HepG2 (cell line): ENCODE measurements around the gene NUBP2. TPM values are rescaled to one million over a fixed set of nuclear protein-coding genes. Genes with fewer than 3 reads are reported as not detected.

Experiments
- CAMTA2 ChIP-seq: sonication (generic); formaldehyde crosslinking; IDR thresholded peaks from 2 replicates; pipeline ENCODE4 v1.4.0; 2020; ENCODE audit warnings: mild to moderate bottlenecking, missing genetic modification reagents, borderline replicate concordance
- CENPX ChIP-seq: sonication (generic); formaldehyde crosslinking; IDR thresholded peaks from 2 replicates; pipeline ENCODE4 v1.9.0; 2021; ENCODE audit warnings: mild to moderate bottlenecking, missing genetic modification reagents, moderate library complexity
- SSRP1 ChIP-seq: IDR thresholded peaks from 2 replicates; pipeline ENCODE4 v1.6.1; 2016; ENCODE audit warnings: control low read depth
- TEAD2 ChIP-seq: sonication (generic); formaldehyde crosslinking; IDR thresholded peaks from 2 replicates; pipeline ENCODE4 v1.9.0; 2021; ENCODE audit warnings: missing genetic modification reagents
- ZNF776 ChIP-seq: sonication (generic); formaldehyde crosslinking; IDR thresholded peaks from 2 replicates; pipeline ENCODE4 v1.4.0; 2020; ENCODE audit warnings: mild to moderate bottlenecking, missing genetic modification reagents
- polyA plus RNA-seq, 8 experiments: library from polyadenylated mRNA; depleted of rRNA in 3 of 8; stranded (reverse) in 7 of 8; unstranded in 1 of 8; fragments of >200 nt; fragmentation: Illumina TruSeq in 4 of 8; extraction: Trizol in 4 of 8; gene quantifications; 2 replicates each; pipeline versions ENCODE4 v1.2.1 to v1.2.3, GENCODE V29; 2011 to 2016; ENCODE audit warnings: low read depth in 4 of 8, missing spikeins in 1 of 8, mixed read lengths in 1 of 8; ENCODE audit not compliant: insufficient read depth in 1 of 8
- total RNA-seq, 5 experiments: library from RNA; depleted of rRNA; stranded (reverse); fragments of >200 nt; fragmentation: Illumina TruSeq; extraction: Trizol; gene quantifications; 2 replicates each; pipeline ENCODE4 v1.2.3, GENCODE V29; 2016; ENCODE audit warnings: low read depth in 1 of 5
- TF ChIP-seq, protein P1 (sequence below), 2 experiments: sonication (generic) in 1 of 2; formaldehyde crosslinking in 1 of 2; IDR thresholded peaks; 2 replicates each; pipeline versions ENCODE4 v1.6.1 to v1.9.0; 2014 to 2022; ENCODE audit warnings: antibody characterized with exemption in 1 of 2, borderline replicate concordance in 1 of 2, inconsistent platforms in 1 of 2, low read depth in 1 of 2, missing genetic modification reagents in 1 of 2
- TF ChIP-seq, protein P2 (sequence below): sonication (generic); formaldehyde crosslinking; IDR thresholded peaks from 2 replicates; pipeline ENCODE4 v1.5.1; 2020; ENCODE audit warnings: missing genetic modification reagents, mild to moderate bottlenecking, borderline replicate concordance
- TF ChIP-seq, protein P3 (sequence below): sonication (generic); formaldehyde crosslinking; IDR thresholded peaks from 2 replicates; pipeline ENCODE4 v1.5.0; 2020; ENCODE audit warnings: mild to moderate bottlenecking, missing genetic modification reagents, borderline replicate concordance
- TF ChIP-seq, protein P4 (sequence below): sonication (generic); formaldehyde crosslinking; IDR thresholded peaks from 2 replicates; pipeline ENCODE4 v1.4.0; 2020; ENCODE audit warnings: missing genetic modification reagents, low read depth, mild to moderate bottlenecking, borderline replicate concordance

The NUBP2 gene
- total and polyA plus RNA-seq, 2 of the 13 experiments (the other 11 are each of a cell fraction or from before 2014, with no cell fraction given): 25.7 to 61.5 TPM

DNA sequence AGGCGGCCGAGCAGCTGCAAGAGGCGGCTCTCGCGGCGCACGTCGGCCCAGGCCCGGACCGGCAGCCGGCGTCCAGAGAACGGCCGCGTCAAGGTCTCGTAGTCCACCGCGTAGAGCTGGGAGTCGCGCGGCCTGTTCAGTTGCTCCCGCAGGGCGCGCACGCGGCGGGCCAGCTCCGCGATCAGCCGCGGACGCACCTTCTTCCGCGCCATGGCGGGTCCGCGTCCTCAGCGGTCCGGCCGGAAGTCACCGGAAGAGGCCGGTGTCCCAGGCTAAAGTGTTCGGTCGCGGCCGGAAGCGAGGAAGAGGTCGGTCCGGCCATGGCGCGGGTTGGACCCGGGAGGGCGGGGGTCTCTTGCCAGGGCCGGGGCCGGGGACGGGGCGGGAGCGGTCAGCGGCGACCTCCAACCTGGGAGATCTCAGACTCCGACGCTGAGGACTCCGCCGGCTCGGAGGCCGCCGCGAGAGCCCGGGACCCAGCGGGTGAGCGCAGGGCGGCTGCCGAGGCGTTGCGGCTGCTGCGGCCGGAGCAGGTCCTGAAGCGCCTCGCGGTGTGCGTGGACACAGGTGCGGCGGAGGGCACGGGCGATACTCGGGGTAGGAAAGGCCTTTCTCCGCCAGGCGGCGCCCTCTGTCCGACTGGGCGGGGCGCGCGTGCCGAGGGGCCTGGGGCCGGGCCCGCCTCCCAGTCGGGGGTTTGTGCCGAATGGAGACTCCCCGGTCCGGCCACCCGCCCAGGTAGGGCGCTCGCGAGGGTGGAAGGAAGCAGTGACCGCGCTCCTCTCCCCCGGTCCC is 9.7 kb upstream of the NUBP2 start, which contains the start of gene MRPS34 (continued):
- TF ChIP-seq, protein P1, sequence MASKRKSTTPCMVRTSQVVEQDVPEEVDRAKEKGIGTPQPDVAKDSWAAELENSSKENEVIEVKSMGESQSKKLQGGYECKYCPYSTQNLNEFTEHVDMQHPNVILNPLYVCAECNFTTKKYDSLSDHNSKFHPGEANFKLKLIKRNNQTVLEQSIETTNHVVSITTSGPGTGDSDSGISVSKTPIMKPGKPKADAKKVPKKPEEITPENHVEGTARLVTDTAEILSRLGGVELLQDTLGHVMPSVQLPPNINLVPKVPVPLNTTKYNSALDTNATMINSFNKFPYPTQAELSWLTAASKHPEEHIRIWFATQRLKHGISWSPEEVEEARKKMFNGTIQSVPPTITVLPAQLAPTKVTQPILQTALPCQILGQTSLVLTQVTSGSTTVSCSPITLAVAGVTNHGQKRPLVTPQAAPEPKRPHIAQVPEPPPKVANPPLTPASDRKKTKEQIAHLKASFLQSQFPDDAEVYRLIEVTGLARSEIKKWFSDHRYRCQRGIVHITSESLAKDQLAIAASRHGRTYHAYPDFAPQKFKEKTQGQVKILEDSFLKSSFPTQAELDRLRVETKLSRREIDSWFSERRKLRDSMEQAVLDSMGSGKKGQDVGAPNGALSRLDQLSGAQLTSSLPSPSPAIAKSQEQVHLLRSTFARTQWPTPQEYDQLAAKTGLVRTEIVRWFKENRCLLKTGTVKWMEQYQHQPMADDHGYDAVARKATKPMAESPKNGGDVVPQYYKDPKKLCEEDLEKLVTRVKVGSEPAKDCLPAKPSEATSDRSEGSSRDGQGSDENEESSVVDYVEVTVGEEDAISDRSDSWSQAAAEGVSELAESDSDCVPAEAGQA (IDR thresholded peaks at IDR 0.05; ENCODE audit: low read depth): peak; percentile 78; the same call in 1 of the 2 replicates
- TF ChIP-seq, protein P1 (CRISPR knock-in tag; IDR thresholded peaks at IDR 0.05; ENCODE audit: borderline replicate concordance): no peak
- TF ChIP-seq TEAD2 (CRISPR knock-in tag) (no peak), CENPX (CRISPR knock-in tag) (no peak), SSRP1 (CRISPR knock-in tag) (no peak), CAMTA2 (no peak), ZNF776 (CRISPR knock-in tag) (peak; percentile 11; the same call in 1 of the 2 replicates)
- TF ChIP-seq, protein P2, sequence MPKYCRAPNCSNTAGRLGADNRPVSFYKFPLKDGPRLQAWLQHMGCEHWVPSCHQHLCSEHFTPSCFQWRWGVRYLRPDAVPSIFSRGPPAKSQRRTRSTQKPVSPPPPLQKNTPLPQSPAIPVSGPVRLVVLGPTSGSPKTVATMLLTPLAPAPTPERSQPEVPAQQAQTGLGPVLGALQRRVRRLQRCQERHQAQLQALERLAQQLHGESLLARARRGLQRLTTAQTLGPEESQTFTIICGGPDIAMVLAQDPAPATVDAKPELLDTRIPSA (CRISPR knock-in tag): no peak
- TF ChIP-seq, protein P3, sequence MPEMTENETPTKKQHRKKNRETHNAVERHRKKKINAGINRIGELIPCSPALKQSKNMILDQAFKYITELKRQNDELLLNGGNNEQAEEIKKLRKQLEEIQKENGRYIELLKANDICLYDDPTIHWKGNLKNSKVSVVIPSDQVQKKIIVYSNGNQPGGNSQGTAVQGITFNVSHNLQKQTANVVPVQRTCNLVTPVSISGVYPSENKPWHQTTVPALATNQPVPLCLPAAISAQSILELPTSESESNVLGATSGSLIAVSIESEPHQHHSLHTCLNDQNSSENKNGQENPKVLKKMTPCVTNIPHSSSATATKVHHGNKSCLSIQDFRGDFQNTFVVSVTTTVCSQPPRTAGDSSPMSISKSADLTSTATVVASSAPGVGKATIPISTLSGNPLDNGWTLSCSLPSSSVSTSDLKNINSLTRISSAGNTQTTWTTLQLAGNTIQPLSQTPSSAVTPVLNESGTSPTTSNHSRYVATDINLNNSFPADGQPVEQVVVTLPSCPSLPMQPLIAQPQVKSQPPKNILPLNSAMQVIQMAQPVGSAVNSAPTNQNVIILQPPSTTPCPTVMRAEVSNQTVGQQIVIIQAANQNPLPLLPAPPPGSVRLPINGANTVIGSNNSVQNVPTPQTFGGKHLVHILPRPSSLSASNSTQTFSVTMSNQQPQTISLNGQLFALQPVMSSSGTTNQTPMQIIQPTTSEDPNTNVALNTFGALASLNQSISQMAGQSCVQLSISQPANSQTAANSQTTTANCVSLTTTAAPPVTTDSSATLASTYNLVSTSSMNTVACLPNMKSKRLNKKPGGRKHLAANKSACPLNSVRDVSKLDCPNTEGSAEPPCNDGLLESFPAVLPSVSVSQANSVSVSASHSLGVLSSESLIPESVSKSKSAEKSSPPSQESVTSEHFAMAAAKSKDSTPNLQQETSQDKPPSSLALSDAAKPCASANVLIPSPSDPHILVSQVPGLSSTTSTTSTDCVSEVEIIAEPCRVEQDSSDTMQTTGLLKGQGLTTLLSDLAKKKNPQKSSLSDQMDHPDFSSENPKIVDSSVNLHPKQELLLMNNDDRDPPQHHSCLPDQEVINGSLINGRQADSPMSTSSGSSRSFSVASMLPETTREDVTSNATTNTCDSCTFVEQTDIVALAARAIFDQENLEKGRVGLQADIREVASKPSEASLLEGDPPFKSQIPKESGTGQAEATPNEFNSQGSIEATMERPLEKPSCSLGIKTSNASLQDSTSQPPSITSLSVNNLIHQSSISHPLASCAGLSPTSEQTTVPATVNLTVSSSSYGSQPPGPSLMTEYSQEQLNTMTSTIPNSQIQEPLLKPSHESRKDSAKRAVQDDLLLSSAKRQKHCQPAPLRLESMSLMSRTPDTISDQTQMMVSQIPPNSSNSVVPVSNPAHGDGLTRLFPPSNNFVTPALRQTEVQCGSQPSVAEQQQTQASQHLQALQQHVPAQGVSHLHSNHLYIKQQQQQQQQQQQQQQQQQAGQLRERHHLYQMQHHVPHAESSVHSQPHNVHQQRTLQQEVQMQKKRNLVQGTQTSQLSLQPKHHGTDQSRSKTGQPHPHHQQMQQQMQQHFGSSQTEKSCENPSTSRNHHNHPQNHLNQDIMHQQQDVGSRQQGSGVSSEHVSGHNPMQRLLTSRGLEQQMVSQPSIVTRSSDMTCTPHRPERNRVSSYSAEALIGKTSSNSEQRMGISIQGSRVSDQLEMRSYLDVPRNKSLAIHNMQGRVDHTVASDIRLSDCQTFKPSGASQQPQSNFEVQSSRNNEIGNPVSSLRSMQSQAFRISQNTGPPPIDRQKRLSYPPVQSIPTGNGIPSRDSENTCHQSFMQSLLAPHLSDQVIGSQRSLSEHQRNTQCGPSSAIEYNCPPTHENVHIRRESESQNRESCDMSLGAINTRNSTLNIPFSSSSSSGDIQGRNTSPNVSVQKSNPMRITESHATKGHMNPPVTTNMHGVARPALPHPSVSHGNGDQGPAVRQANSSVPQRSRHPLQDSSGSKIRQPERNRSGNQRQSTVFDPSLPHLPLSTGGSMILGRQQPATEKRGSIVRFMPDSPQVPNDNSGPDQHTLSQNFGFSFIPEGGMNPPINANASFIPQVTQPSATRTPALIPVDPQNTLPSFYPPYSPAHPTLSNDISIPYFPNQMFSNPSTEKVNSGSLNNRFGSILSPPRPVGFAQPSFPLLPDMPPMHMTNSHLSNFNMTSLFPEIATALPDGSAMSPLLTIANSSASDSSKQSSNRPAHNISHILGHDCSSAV (CRISPR knock-in tag): no peak
- TF ChIP-seq, protein P4, sequence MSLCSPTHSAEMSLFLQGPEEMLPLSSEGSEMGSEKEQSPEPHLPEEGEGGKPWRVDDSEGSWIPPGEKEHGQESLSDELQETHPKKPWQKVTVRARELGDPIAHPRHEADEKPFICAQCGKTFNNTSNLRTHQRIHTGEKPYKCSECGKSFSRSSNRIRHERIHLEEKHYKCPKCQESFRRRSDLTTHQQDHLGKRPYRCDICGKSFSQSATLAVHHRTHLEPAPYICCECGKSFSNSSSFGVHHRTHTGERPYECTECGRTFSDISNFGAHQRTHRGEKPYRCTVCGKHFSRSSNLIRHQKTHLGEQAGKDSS: peak; percentile 91; the same call in 1 of the 2 replicates
